Measurements from ENCODE around the gene FCHSD2. TPM values are rescaled to one million over a fixed set of nuclear protein-coding genes. Genes with fewer than 3 reads are reported as not detected.

Gene FCHSD2
- total and polyA plus RNA-seq, 2 donors (not counting 1 experiment from before 2014, with no cell fraction given): 113 to 189 TPM

DNA sequence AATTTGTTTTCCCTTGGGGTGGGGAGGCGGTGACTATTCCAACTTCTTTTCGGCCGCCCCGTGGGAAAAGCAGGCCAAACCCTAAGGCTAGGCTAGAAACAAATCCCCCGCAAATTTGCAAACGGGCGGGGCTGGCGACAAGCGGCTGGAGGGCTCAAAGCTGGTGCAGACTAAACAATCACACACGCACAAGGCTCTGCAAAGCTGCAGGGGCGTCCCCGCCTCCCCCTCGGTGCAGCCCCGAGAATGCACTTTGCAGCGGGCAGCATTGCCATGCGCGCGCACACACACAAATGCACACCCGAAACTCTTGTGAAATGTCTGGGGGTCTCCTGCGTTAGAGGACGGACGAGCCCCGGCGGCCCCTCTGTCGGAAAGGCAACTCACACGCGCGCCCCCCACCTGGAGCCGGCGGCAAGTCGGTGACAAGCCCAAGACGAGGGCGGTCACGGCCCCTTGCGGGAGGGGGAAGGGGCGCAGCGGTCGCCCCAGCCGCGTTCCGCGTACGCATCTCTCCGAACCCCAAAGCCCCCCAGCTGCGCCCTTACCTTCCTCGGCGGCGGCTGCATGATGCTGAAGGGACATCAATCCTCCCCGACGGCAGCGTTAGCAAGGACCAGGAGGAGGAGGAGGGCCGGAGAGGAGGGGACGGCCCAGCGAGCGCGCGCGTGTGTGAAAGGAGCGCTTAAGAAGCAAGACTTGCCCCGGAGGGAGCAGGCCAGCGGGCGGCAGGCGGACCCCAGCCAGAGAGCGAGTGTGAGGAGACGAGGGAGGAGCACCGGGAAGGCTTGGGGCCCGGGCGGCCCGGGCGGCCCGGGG, 600 bp downstream of the FCHSD2 start:
- Histone ChIP-seq H3K4me3 (ENCODE audit: control extremely low read depth in 1 of 5, extremely low read depth in 1 of 5, insufficient read depth in 1 of 5, low read depth in 2 of 5, low read length in 4 of 5) (peak overlapping the region; percentile 84 to 98 (median 95)), H2AFZ (ENCODE audit: insufficient read depth, low read depth, low read length, poor library complexity, severe bottlenecking) (peak overlapping the region; percentile 77), H3K79me2 (ENCODE audit: control insufficient read depth, insufficient read depth, low read length) (peaks cover 72% of the 10 kb centered on the region), H3K9ac (ENCODE audit: low read length) (peak overlapping the region; percentile 92), H3K4me2 (replicated peaks; ENCODE audit: low read depth, low read length, poor library complexity, severe bottlenecking) (peak overlapping the region; percentile 88), H3K4me1 (ENCODE audit: control insufficient read depth in 2 of 2, insufficient read depth in 2 of 2, low read length in 2 of 2) (peaks cover 65 to 71% of the 10 kb centered on the region in 2 donors), H3K9me3 (ENCODE audit: control extremely low read depth in 1 of 3, control insufficient read depth in 2 of 3, insufficient read depth in 1 of 3, low read length in 2 of 3) (no peaks in the 10 kb centered on the region), H4K20me1 (ENCODE audit: control insufficient read depth, insufficient read depth, low read length, poor library complexity, severe bottlenecking) (peaks cover 17% of the 10 kb centered on the region), H3K27ac (ENCODE audit: low read length in 2 of 2) (peak overlapping the region; percentile 89 to 93), H3K27me3 (replicated peaks in 1 of 4; ENCODE audit: control extremely low read depth in 1 of 4, control insufficient read depth in 3 of 4, insufficient read depth in 4 of 4, low read length in 3 of 4) (no peaks in the 10 kb centered on the region), H3K36me3 (replicated peaks in 1 of 2; ENCODE audit: control extremely low read depth in 1 of 2, control insufficient read depth in 1 of 2, extremely low read depth in 1 of 2, insufficient read depth in 2 of 2, low read length in 1 of 2) (peaks cover 0 to 29% of the 10 kb centered on the region in 2 experiments)
- Mint-ChIP-seq H3K4me1 (peaks cover 76% of the 10 kb centered on the region), H3K27ac (peak overlapping the region; percentile 99), H3K9me3 (ENCODE audit: insufficient read depth) (no peaks in the 10 kb centered on the region), H3K27me3 (no peaks in the 10 kb centered on the region), H3K4me3 (peak overlapping the region; percentile 100)
- TF ChIP-seq, protein P1, sequence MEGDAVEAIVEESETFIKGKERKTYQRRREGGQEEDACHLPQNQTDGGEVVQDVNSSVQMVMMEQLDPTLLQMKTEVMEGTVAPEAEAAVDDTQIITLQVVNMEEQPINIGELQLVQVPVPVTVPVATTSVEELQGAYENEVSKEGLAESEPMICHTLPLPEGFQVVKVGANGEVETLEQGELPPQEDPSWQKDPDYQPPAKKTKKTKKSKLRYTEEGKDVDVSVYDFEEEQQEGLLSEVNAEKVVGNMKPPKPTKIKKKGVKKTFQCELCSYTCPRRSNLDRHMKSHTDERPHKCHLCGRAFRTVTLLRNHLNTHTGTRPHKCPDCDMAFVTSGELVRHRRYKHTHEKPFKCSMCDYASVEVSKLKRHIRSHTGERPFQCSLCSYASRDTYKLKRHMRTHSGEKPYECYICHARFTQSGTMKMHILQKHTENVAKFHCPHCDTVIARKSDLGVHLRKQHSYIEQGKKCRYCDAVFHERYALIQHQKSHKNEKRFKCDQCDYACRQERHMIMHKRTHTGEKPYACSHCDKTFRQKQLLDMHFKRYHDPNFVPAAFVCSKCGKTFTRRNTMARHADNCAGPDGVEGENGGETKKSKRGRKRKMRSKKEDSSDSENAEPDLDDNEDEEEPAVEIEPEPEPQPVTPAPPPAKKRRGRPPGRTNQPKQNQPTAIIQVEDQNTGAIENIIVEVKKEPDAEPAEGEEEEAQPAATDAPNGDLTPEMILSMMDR (IDR thresholded peaks at IDR 0.05): no peak
- TF ChIP-seq EZH2 (IDR thresholded peaks at IDR 0.05; ENCODE audit: borderline replicate concordance, insufficient read depth, low read depth, low read length, poor library complexity, severe bottlenecking): no peak
- 1% methylated on average over 71 of the region's 71 CpGs for WGBS (ENCODE audit: insufficient coverage)
- peak; percentile 26 for ATAC-seq (ENCODE audit: low read depth)
- intact Hi-C loops (cut with micrococcal nuclease): loop anchor here (1.0 to 2.0 kb wide), 7 partner anchors 15 to 326 kb away; no protein-coding TSS in a partner anchor
- peak; percentile 87 for DNase-seq
- POLR2A ChIA-PET: interaction anchor here (0.6 to 4.8 kb wide), 9 partner anchors 11 to 217 kb away, joined by 3 to 98 read pairs (median 5); partner anchors contain the start of gene P2RY2
- CTCF ChIA-PET: interaction anchor here (0.9 to 11.4 kb wide), 10 partner anchors 11 to 217 kb away, joined by 3 to 248 read pairs (median 4); no protein-coding TSS in a partner anchor

DNA sequence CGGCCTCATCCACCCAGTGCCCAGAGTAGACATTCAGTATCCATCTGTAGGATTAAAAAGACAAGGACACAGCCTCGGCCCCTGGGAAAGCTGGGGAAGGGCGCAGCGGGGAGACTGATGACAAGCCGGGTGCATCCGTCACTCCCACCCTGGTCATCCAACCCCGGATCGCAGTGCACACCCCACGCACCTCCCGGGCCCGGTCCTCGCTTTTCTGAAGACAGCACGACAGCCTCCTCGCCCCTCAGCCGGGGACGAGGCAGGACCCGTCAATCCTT, 1.1 kb downstream of the FCHSD2 start:
- Histone ChIP-seq H3K9me3 (ENCODE audit: control extremely low read depth in 1 of 3, control insufficient read depth in 2 of 3, insufficient read depth in 1 of 3, low read length in 2 of 3) (no peaks in the 10 kb centered on the region), H3K27me3 (replicated peaks in 1 of 4; ENCODE audit: control extremely low read depth in 1 of 4, control insufficient read depth in 3 of 4, insufficient read depth in 4 of 4, low read length in 3 of 4) (no peaks in the 10 kb centered on the region), H3K4me3 (ENCODE audit: control extremely low read depth in 1 of 5, extremely low read depth in 1 of 5, insufficient read depth in 1 of 5, low read depth in 2 of 5, low read length in 4 of 5) (peak overlapping the region; percentile 84 to 98 (median 95)), H3K79me2 (ENCODE audit: control insufficient read depth, insufficient read depth, low read length) (peaks cover 72% of the 10 kb centered on the region), H3K4me1 (ENCODE audit: control insufficient read depth in 2 of 2, insufficient read depth in 2 of 2, low read length in 2 of 2) (peaks cover 63 to 67% of the 10 kb centered on the region in 2 donors), H4K20me1 (ENCODE audit: control insufficient read depth, insufficient read depth, low read length, poor library complexity, severe bottlenecking) (peaks cover 21% of the 10 kb centered on the region), H3K36me3 (replicated peaks in 1 of 2; ENCODE audit: control extremely low read depth in 1 of 2, control insufficient read depth in 1 of 2, extremely low read depth in 1 of 2, insufficient read depth in 2 of 2, low read length in 1 of 2) (peaks cover 0 to 34% of the 10 kb centered on the region in 2 experiments), H2AFZ (ENCODE audit: insufficient read depth, low read depth, low read length, poor library complexity, severe bottlenecking) (peak overlapping the region; percentile 77), H3K4me2 (replicated peaks; ENCODE audit: low read depth, low read length, poor library complexity, severe bottlenecking) (peak overlapping the region; percentile 88), H3K9ac (ENCODE audit: low read length) (peak overlapping the region; percentile 92), H3K27ac (ENCODE audit: low read length in 2 of 2) (peak overlapping the region; percentile 89 to 93)
- Mint-ChIP-seq H3K4me1 (peaks cover 75% of the 10 kb centered on the region), H3K4me3 (peak overlapping the region; percentile 100), H3K9me3 (ENCODE audit: insufficient read depth) (no peaks in the 10 kb centered on the region), H3K27me3 (no peaks in the 10 kb centered on the region), H3K27ac (peak overlapping the region; percentile 99)
- ATAC-seq (ENCODE audit: low read depth) (no peak), DNase-seq (no peak)
- under 1% methylated on average over 17 of the region's 17 CpGs for WGBS (ENCODE audit: insufficient coverage)
- TF ChIP-seq, protein P1 (IDR thresholded peaks at IDR 0.05): no peak
- no peak for TF ChIP-seq EZH2 (IDR thresholded peaks at IDR 0.05; ENCODE audit: borderline replicate concordance, insufficient read depth, low read depth, low read length, poor library complexity, severe bottlenecking)
- intact Hi-C loops (cut with micrococcal nuclease): loop anchor here (1.0 to 2.0 kb wide), 4 partner anchors 37 to 326 kb away; no protein-coding TSS in a partner anchor
- CTCF ChIA-PET: interaction anchor here (0.9 to 11.4 kb wide), 5 partner anchors 11 to 217 kb away, joined by 3 to 248 read pairs (median 4); no protein-coding TSS in a partner anchor
- POLR2A ChIA-PET: interaction anchor here (0.6 to 4.8 kb wide), 5 partner anchors 12 to 216 kb away, joined by 5 to 98 read pairs (median 45); no protein-coding TSS in a partner anchor

Measured in B cell (primary cell).